ENCODE measurements around the gene UCN3. TPM values are rescaled to one million over a fixed set of nuclear protein-coding genes. Genes with fewer than 3 reads are reported as not detected.

The UCN3 gene, protein sequence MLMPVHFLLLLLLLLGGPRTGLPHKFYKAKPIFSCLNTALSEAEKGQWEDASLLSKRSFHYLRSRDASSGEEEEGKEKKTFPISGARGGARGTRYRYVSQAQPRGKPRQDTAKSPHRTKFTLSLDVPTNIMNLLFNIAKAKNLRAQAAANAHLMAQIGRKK
- total RNA-seq = not detected
- long read RNA-seq = 0 reads

DNA sequence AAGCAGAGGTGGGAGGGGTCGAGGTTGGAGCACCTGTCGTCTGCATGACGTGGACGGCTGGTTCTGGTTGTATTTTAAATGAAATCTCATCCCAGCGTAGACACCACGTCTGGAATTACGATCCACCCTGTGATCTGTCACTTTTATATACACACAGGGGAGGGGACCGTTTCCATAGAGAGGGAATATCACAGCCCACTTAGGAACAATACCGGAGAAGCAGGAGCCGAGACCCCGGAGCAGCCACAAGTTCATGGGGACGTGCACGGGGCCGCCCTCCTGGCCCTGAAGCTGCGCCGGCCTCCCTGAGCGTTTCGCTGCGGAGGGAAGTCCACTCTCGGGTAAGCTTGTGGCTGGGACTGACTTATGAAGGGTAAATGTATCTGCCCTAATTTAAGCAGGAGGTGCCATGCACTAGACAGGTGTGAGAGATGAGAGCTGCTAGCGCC lies at the start of gene UCN3:
UCN3 (plus strand) TSS at position 77 of the 449 bp plus-strand sequence. CDS start 8,755 bp downstream, outside the sequence.
- ATAC-seq (no peak), DNase-seq (no peak)
- intact Hi-C loops (cut with DNase I) = no loop called here

DNA sequence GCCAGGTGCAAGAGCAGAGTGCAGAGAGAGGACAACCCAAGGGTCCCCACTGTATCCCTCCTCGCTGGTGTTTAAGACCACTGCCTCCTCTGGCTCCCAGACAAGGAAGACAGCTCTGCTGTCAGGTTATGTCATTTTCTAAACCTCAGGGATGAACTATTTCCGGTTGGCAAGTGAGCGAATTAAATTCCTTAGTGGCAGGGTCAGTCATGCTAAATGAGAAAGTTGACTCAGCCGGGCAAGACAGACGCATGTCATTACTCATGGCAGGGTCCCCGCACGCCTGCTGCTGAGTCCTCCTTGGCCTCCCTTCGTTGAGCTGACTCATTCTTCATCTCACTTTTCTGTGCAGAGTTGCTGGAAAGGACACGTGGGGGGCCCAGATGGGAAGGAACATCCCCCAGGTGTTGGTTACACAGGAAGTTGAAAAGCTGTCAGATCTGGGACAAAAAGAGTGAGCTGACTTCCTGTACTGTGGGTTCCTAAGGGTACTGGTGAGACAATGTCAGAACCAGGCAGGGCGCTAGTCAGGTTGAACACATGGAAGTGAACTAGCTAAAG lies 47.1 kb upstream of the UCN3 start:
- no peak for ATAC-seq
- no peak for DNase-seq
- intact Hi-C loops (cut with DNase I) = no loop called here

DNA sequence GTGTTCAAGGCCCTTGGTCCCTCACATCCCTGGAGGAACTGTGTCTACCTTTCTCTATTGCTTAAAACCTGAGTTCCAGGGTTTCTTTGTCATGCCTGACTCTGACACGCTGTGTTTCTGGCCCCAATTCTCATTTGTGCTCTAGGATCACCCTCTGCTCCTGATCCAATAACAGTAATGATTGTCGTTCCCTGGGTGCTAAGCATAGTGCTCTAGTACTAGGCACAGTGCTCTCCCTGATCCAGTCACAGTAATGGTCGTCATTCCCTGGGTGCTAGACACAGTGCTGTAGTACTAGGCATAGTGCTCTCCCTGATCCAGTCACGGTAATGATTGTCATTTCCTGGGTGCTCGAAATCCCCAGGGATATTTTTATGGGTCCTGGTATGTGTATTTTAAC lies 46.6 kb upstream of the UCN3 start:
- intact Hi-C loops (cut with DNase I) = no loop called here
- ATAC-seq (no peak), DNase-seq (no peak)

DNA sequence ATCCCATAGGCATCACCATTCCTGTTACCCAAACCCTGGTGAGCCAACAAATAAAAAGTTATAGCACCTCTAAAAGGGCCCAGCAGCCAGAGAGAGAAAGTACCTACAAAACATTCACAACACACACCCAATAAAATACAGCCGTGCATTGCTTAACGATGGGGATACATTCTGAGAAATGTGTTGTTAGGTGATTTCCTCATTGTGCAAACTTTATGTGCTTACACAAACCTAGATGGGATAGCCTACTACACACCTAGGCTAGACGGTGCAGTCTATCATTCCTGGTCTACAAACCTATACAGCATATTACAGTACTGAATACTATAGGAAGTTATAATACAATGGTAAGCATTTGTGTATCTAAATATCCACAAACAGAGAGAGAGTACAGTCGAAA lies 44.9 kb upstream of the UCN3 start:
- intact Hi-C loops (cut with DNase I) = no loop called here
- DNase-seq (no peak), ATAC-seq (no peak)

DNA sequence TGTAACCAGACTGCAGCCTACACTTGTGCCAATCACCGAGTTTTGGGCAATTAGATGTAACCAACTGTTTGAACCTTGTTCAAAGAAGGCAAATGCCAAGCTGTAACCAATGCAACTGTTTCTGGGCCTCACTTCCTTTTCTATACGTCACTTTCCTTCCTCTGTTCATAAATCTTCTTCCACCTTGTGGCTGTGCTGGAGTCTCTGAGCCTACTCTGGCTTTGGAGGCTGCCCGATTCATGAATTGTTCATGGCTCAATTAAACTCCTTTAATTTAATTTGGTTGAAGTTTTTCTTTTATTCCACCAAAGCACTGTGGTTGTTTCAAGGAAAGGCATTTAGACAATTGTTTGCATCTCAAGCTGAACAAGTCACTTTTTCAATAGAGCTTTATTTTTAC lies 43.5 kb upstream of the UCN3 start:
- DNase-seq (no peak), ATAC-seq (no peak)
- intact Hi-C loops (cut with DNase I) = no loop called here

DNA sequence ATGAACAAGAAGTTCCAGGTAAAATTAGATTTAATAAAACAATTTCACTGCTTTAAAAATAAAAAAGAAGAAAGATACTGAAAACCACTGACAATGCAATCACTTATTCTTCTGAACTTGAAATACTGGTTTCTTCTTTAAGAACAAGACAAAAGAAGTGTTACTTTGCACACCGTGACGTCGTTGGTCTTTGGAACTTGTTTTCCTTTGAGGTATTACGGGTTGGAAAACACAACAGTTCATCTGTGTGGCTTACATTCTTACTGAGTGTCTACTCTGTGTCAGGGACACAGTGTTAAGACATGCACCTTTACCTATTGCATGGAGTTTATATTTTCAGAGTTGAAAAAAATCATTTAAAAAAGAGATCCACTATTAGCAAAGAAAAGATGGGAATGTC lies 41.3 kb upstream of the UCN3 start:
- intact Hi-C loops (cut with DNase I) = no loop called here
- no peak for DNase-seq
- ATAC-seq = no peak

DNA sequence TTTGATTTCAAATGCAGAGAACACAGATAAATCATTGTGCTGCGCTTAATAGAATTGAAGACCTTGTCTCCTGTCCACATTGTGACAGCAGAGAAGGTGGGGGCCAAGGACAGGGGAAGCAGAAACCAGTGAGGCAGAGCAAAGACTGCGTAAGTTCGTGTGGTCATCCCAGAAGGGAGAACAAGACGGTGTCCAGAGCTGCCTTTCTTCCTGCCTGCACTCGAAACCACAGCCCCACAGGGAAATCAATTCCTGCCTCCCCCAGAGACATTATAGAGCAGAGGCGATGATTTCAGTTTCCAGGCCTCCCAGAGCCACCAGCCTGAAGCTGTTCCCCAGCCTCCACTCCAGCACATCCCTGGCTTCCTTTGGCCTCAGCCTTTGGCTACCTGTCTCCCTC lies 39.7 kb upstream of the UCN3 start:
- ATAC-seq = no peak
- no peak for DNase-seq
- intact Hi-C loops (cut with DNase I) = no loop called here

DNA sequence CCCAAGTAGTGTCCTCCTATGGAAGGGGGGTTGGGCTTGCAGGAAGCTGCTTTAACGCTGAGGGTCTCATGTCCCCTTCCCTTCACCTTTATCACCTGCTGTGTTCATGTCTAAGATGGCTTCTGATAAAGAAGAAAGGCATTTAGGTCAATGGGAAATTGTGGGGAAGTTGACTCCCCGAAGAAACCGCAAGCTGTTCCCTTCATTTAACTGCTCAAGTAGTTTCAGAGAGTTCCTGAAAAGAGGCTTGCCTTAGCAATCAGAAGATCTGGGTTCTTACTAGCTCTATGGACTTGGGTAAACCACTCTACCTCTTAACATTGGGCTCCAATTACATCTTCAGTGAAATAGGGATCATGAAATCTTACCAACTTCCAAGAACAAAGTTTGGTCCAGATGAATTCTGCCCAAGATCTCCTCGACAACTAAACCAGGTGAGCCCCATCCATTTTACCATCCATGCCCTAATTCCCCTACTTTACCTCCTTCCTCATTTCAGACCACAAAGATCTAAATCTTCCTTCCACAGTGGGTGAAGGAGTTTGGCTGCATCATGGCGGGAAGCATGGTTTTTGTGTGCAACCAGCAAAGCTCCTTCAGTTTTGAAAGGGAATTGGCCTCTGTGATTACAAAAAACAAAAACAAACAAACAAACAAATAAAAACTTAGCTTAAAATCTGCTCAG lies 30.4 kb upstream of the UCN3 start:
- ATAC-seq = no peak
- intact Hi-C loops (cut with DNase I) = no loop called here

DNA sequence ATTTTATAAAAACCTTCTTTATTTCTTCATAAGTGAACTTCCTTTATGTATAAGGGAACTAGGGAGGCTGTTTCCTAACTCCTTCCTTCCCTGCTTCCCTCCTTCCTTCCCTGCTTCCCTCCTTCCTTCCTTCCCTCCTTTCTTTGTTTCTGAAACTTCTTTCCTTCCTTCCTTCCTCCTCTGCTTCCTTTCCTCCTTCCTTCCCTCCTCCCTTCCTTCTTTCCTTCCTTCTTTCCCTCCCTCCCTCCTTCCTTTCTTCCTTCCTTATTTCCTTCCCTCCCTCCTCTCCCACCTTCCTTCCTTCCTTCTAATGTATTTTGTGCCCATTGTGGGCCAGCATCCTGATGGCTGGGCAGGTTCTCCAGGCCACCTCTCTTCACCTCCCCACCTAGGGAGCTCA lies 26.8 kb upstream of the UCN3 start:
- no peak for DNase-seq
- intact Hi-C loops (cut with DNase I) = no loop called here
- no peak for ATAC-seq

More for the DNA sequence above, 30.4 kb upstream of the UCN3 start:
- DNase-seq = no peak

DNA sequence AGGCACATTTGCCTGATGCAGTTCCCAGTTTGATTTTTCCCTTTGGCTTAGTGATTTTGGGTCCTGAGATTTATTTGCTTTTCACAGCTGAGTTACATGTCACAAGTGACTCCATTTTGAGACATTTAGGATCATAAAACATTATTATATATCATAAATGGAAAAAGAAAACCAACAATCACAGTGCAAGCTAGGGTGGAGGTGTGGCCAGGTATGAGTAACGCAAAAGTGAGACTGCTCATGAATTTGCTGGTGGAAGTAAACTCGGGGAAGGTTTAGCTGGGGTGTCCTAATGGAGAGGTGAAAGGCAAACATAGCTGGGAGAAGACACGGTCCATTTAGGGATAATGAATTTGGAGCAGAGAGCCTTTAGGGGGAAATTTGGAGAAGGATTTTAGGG lies 21.7 kb upstream of the UCN3 start:
- ATAC-seq (no peak), DNase-seq (no peak)
- intact Hi-C loops (cut with DNase I) = no loop called here

DNA sequence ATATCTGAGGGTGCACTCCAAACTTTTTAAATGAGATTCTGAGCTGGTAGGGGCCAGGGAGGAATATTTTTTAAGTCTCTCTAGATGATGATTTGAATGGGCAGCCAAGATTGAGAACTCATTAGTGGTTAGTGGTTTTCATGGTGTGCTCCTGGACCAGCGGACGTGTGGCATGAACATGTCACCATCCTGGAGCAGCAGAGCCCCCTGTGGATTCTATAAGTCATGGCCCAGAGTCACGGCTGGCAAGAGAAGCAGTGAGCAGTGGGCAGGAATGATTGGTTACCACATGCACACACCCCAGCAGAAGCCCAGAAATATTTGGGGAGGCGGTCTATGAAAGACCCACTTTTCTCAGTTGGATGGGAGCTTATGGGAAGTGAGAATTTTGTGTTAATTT lies 21.2 kb upstream of the UCN3 start:
- ATAC-seq (no peak), DNase-seq (no peak)
- intact Hi-C loops (cut with DNase I) = no loop called here

DNA sequence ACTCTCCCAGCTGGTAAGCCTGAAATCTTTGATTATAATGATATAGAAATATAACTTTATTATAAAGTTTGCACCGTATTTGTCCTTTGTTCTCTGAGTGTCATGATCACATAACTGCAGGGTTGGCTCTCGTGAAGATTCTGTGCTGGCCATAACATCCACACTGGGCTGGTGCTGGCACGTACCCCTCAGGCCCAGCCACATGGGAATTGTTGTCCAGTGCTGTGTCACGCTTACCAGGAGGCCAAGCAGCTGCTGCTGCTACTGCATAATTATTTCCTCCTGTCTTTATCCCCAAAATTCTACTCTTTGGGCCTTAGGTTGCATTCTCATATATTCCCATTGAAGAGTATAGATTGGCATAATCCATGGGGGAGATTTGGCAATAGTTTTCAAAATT lies 20.8 kb upstream of the UCN3 start:
- DNase-seq (no peak), ATAC-seq (peak in 1 of 2 donors; percentile 57)
- intact Hi-C loops (cut with DNase I) = no loop called here

DNA sequence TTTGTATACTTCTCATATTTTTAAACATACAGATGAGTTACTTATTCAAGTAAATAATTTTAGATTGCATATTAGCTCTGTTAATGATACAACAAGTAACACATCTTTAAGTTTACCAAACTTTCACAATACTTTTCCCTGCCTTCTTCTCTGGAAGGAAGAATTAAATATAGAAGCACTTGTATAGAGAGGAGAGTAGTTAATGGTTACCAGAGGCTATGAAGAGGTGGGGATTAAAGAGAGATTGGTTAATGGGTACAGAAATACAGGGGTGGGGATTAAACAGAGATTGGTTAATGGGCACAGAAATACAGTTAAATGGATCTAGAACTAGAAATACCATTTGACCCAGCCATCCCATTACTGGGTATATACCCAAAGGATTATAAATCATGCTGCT lies 20.0 kb upstream of the UCN3 start:
- ATAC-seq = no peak
- DNase-seq = no peak
- intact Hi-C loops (cut with DNase I) = no loop called here

DNA sequence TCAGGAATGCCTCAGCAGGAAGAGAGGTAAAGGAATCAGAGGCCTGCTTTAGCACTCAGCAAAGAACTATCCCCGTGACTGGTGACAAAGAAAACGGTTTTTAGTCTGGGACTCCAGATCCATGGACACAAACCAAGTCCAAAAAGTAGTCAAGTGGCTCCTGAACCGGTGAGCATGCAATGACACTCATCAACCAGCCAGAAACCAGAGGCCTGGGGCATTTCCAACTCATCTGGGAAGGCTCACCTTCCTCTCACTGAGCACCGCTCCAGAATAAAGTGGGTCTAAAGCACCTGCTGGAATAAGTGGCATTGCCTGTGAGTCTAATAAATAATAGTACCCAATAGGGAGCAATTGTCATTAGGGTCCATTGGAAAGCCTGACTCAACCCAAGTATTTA lies 17.9 kb upstream of the UCN3 start:
- no peak for ATAC-seq
- intact Hi-C loops (cut with DNase I) = no loop called here
- DNase-seq = no peak

DNA sequence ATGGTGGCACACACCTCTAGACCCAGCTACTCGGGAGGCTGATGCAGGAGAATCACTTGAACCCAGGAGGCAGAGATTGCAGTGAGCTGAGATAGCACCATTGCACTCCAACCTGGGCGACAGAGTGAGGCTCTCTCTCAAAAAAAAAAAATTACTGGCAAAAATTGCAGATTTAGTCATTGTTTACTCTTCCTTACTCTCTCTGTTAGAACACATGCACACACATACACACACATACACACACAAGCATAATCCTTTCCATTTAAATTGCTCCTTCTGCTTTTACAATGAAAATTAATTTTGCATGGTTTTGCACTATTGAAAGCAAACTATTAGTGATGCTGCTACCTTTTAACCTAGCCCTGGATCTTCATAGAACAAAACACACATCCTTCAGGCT lies 15.4 kb upstream of the UCN3 start:
- intact Hi-C loops (cut with DNase I) = no loop called here
- ATAC-seq = no peak

DNA sequence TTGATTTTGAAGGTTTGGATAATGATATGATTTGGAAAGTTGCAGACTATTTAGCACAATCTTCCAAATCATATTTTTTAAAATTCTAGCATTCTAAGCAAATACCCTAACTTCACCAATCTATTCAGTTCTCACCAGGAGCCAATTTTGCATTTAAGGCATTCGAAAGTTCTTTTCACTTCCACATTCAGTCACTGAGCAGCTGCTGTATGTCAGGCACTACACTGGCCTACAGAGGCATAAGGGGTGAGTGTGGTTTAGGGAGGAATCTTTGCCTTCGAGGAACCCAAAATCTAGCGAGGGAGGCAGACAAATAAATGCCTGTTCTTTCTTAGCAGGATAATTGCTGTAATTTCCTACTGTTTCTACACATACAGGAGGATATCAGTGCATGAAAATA lies 10.7 kb upstream of the UCN3 start:
- intact Hi-C loops (cut with DNase I) = no loop called here
- ATAC-seq (no peak), DNase-seq (no peak)

More for the DNA sequence above, 15.4 kb upstream of the UCN3 start:
- DNase-seq = no peak

DNA sequence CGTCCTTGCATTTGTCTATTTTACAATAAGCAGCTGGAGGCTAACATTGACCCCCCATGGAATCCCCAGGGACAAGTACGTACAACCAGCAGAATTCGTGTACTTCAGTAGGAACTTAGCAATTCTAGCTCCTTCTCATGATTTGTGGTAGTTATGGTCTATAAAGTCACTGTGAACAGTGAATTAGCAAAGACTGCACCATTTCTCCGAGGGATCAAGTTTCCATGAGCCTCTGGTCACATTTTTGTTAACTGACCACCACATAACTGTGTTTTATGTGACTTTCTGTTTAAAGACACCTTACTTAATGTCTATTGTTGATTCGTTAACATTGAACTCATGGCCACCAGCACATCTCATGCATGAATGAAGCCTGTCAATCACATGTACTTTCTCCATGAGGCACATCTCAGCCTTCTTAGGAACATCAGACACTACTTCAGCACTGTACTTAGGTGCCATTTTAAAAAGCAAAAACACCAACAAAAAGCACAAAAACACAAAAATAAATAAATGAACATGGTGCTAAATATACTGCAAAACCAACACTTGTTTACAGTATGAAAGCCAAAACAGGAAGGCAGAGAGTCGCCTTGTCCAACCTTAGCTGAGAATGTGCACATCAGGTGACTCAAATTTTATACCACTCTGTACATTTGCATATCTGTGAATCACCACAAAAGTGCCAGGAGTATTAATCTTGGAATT lies 9.0 kb upstream of the UCN3 start:
- DNase-seq (no peak), ATAC-seq (no peak)
- intact Hi-C loops (cut with DNase I) = no loop called here

DNA sequence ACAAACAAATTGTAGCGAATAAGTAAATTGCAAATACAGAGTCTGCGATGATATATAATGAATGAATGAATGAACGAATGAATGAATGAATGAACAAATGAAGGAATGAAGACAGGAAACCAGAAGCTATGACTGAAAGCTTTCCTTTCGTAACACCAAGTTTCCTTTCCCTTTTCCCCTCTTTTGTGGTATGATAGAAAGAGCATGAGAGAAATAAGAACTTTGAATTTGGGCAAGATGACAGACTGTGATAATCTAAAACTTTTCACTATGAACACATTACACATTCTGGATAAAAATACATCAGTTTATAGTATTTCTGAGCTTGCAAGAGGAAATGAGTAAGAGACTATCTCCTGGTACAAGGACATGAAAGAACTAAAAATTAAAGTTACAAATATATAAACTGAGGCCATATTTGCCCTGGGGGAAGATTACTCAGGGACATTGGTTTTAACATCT lies 8.4 kb upstream of the UCN3 start:
- intact Hi-C loops (cut with DNase I) = no loop called here
- ATAC-seq = no peak
- DNase-seq = no peak

DNA sequence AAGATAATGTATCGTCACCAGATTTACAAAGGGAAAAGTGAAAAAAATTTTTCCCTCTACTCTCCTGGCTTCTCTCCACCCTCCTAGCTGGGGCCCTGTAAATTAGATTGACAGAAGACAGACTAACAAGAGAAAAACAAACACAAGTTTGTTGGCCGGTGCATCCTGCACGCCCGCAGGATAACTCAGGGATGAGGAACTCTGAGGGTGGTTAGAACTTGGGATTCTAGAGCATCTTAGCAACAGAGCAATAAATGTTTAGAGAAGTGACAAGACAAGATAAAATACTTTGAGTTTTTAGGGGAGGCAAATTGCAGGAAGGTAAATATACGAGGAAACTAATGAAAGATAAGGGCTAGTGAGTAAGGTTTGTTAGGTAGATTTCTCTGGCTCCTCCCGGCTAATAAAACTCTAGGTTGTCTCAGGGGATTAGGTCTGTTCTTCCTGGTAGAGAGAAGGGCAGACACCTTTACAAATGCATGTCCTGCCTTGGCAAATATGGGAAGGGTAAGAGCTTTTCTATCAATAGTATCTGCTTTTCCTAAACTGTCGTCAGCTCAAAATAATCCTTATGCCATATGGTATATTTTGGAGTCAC lies 4.3 kb upstream of the UCN3 start:
- DNase-seq (no peak), ATAC-seq (no peak)
- intact Hi-C loops (cut with DNase I) = no loop called here

DNA sequence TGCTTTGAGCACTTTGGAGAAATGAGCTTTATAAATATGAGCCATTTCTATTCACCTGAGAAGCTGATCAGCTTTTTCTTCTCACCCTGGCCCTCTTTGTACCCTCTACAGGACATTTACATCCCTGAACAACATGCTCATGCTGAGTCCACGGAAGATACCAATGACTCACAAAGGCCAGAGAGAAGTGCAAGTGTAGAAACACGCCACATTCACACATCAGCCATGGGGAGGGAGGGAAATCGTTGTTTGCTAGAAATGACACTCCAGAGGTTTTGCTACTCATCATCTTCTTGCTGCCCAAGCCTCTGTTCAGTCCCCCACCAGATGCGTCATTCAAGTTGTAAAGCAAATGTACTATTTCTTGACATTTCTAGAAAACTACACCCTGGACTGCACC lies 2.8 kb upstream of the UCN3 start:
- no peak for ATAC-seq
- intact Hi-C loops (cut with DNase I) = no loop called here
- DNase-seq = no peak
